OCI-LY3 (cell line): ENCODE data around the gene PDZK1IP1.

Experiments
- CTCF ChIP-seq: fragments of 200-600, 300-600 bp; sonication (generic); IDR thresholded peaks from 2 replicates; pipeline ENCODE4 v1.5.1; 2014; ENCODE audit warnings: antibody characterized with exemption, low read length, low read depth
- EZH2phosphoT487 ChIP-seq: fragments of 200-600 bp; shearing (Covaris generic); IDR thresholded peaks from 2 replicates; pipeline ENCODE4 v1.6.1; 2018; ENCODE audit warnings: antibody characterized with exemption, mixed run types, low read depth

DNA sequence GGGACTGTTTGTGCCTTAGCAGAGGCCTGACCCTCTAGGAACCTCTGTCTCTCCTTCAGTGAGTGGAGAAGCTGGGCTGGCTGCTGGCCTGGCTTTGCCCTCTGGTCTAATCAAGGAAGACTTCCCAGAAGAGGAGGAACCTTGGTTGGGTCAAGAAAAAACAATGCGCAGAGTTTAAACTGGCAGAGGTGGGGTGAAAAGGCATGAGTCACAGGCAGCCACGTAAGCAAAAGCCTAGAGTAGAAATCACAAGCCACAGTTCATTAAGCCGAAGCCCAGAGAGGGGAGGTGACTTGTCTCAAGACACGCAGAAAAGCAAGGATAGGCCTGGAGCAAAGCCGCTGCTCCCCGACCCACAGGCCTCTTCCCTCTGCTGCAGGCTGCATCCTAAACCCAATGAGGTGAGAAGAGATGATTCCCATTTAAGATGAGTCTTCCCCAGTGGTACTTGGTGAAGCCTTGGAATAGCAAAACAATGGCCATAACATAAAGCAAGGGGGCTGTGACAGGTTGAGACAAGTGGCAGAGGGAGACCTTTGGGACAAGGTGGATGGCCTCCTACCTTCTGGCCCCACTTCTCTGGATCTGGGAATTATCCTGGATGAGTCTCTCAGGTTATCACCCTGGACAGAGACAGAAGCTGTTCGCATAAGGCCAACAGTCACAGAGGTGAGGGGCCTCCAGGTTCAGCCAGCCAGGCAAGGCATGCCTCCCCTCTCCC is 7.7 kb downstream of the PDZK1IP1 start:
- TF ChIP-seq EZH2phosphoT487 = no peak
- no peak for TF ChIP-seq CTCF
